Peyer's patch (tissue), 4 donors: Measurements from ENCODE around the gene DCLK1.

ENCODE experiments used
- CTCF ChIP-seq, 6 experiments: fragments of 450-650 bp in 4 of 6; fragments of 200-600 bp in 2 of 6; sonication (generic) in 1 of 6; IDR thresholded peaks; one replicate each; pipeline ENCODE4 v1.5.1; 2017 to 2019; ENCODE audit warnings: antibody characterized with exemption in 6 of 6, mild to moderate bottlenecking in 3 of 6, moderate library complexity in 1 of 6
- POLR2A ChIP-seq, 2 donors: fragments of 450-650 bp; IDR thresholded peaks; one replicate each; pipeline ENCODE4 v1.5.1; 2017; ENCODE audit warnings: antibody characterized with exemption in 2 of 2, mild to moderate bottlenecking in 2 of 2, moderate library complexity in 2 of 2

DNA sequence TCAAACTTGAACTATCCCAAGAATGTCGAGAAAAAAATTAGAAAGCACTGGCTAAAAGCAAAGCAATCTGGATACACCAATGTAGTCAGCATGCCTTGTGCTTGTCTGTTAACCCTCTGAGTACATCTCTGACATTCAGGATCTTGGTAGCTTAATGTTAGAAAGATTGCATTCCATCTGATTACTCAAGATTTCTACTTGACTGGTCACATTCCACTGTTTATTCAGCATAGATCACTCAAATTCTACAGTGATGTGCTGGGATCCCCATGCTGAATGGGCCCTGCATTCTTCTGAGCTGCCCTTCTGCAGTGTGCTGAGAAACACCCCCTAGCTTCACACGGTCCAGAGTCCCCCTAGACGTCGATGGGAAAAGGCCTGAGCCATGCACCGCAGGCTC lies 359.3 kb downstream of the DCLK1 start:
- no peak for TF ChIP-seq CTCF (IDR thresholded peaks at IDR 0.05)
- TF ChIP-seq POLR2A (IDR thresholded peaks at IDR 0.05) = no peak
